ENCODE data around the gene CA10.

CA10 gene

DNA sequence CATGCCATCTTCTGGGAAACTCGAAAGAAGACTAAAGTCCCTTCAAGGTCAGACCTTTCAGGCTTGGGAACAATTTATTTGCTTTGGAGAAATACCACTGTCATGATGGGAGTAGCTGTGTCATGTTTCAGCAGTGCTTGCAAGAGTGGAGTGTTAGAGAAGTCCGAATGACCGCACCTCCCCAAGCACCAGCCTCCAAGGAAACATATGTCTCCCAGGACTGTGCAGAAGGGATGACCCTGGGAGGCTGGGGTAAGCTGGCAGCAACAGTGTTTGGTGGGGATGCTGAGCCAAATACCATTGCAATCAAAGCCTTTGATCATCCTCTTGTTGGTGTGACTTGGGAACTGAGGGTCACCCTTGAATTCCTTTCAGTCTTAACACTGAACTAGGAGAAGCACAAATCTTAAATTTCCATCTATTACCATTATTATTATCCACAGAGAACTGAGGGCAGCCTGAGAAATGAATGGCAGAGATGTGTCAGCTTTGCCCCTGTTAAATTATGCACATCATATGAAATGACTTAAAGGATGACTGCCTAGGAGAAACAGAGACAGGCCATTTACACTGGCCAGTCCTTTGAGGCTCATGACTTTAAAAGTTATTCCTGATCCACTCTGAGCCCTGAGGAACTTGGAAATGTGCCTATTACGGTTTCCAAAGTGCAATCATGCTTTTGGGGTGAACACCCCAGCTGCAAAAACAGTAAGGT is 244.9 kb downstream of the CA10 start:
- no peak for DNase-seq

DNA sequence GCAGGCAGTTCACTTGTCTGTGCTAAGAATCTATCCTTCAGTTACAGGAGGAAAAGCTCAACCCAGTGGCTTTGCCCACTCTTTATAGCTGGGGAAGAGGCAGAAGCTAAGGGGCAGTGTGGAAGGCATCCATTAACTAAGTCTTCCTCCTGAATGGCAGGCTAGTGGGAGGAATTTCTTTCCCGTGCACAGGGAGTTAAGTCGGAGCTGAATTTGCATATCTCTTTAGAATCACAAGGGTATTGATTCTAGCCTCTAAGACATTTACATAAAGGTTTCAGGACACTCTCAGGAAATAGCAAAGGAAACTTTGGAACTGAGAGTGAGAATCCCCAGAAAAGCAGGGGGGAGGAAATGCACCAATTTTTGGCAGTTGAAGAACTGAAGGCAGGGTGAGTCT is 245.6 kb downstream of the CA10 start:
- no peak for DNase-seq
- in situ Hi-C loops (cut with HindIII; ENCODE audit: low pct_ligation_motif_present, low pct_unique_long_range_greater_than_20kb, low sequenced_read_pairs) = no loop called here

More for the DNA sequence above, 244.9 kb downstream of the CA10 start:
- in situ Hi-C loops (cut with HindIII; ENCODE audit: low pct_ligation_motif_present, low pct_unique_long_range_greater_than_20kb, low sequenced_read_pairs) = no loop called here

GRCh38 chr17:51911237-51911636 is 247.3 kb downstream of the CA10 start:
- in situ Hi-C loops (cut with HindIII; ENCODE audit: low pct_ligation_motif_present, low pct_unique_long_range_greater_than_20kb, low sequenced_read_pairs) = no loop called here

DNA sequence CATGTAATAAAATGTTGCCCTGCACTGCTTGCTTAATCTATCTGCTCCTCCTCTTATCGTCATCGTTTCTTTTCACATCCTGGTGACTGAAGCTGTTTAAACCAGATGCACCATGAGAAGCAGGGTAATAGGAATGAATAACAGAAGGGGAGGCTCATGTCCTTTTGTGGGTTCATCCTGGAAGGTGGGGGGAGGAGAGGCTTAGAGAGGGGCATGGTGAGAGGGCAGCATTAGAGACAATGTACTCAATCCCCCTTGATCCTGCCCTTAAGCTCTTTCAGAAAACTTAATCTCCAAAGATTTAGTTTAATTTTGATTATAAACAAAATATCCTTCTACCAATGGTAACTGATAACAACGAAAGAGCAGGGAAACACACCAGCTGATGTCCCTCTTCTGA is 248.5 kb downstream of the CA10 start:
- in situ Hi-C loops (cut with HindIII; ENCODE audit: low pct_ligation_motif_present, low pct_unique_long_range_greater_than_20kb, low sequenced_read_pairs) = no loop called here
- no peak for DNase-seq

More at GRCh38 chr17:51911237-51911636, 247.3 kb downstream of the CA10 start:
- DNase-seq = no peak

DNA sequence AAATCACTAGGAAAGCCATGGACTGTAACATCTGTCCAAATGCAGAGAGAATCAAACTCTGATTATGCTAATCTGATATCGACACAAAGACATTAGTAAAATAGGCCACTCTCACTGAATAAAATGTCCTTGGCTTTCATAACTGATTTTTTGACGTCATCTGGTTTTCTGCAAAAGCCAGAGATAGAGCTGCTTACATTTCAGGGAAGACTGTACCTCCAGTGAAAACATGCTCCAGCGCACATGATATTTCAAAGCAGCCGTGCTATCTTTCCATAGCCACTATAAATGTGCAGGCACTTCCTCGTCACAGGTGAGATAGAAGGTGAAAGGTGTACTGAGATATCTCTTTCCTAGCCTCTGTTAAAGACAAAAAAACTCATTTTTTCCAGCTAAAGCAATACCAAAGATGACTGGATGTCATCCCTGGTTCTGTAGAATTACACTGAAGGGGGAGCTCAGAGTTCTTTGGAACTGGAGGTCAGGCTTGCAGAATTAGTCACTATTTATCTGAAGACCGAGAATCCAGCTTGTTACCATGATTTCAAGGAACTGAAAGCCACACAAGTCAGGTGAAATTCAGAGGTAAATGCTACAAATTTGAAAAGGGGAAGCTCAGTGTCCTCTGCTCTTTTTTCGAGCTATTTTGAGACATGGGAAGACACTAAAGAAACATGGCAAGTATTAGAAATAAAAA is 249.5 kb downstream of the CA10 start:
- in situ Hi-C loops (cut with HindIII; ENCODE audit: low pct_ligation_motif_present, low pct_unique_long_range_greater_than_20kb, low sequenced_read_pairs) = no loop called here

GRCh38 chr17:51907041-51907440 is 251.5 kb downstream of the CA10 start:
- no peak for DNase-seq
- in situ Hi-C loops (cut with HindIII; ENCODE audit: low pct_ligation_motif_present, low pct_unique_long_range_greater_than_20kb, low sequenced_read_pairs) = no loop called here

More for the DNA sequence above, 249.5 kb downstream of the CA10 start:
- DNase-seq = no peak

DNA sequence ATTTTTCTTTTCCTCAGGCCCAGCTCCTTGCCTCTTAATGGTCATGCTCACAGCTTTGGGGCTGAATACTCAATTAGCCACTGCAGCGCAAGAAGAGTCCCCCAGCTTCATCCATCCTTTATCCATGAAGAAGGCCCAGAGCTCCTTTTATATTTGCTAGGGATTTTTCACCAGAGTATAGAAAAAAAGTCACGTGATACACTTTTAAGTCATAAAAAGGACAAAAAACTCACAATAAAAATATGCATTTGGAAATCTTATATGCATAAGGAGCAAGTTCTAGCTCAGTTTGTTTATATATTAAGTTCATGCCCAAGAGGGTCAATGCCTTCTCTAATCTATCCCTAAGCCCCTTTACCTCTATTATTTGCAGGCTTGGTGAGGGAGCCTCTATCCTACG is 254.1 kb downstream of the CA10 start:
- in situ Hi-C loops (cut with HindIII; ENCODE audit: low pct_ligation_motif_present, low pct_unique_long_range_greater_than_20kb, low sequenced_read_pairs) = no loop called here

DNA sequence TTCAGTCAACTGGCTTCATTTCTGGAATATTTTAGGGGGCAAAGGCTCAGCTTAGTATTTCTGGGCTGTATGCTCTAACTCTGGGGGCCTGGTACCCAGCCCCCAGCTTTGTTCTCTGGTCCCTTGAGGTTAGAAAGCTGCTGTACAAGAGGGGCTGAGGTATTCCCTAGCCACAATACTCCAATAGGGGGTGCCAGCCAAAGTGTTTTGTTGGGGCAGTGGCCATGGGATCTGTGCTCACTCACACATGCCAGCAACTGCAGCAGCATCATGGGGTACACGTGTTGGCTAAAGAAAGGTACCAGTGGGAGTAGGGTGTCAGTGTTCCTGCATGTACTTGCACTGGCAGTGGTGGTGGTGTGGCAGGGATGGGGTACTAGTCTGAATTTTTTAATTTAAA is 257.3 kb downstream of the CA10 start:
- in situ Hi-C loops (cut with HindIII; ENCODE audit: low pct_ligation_motif_present, low pct_unique_long_range_greater_than_20kb, low sequenced_read_pairs) = no loop called here
- DNase-seq = no peak

More for the DNA sequence above, 254.1 kb downstream of the CA10 start:
- no peak for DNase-seq

DNA sequence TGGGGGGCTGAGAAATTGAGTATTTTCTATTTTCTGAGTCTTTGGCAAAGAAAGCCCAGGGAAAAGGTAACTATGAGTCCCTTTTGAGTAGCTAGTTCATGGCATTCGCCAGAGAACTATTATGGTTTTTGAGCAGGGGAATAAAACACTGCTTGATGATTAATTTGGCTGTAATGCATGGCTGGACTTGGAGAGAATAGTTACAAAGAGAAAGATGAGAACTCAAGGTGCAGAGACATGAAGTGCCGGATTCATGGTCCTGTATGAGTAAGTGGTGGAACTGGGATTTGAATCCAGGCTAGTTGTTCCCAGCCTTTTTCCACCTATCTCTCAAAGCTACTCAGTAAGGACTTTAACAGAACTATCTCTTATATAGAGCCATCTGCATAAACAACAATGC is 266.6 kb downstream of the CA10 start:
- DNase-seq = no peak
- in situ Hi-C loops (cut with HindIII; ENCODE audit: low pct_ligation_motif_present, low pct_unique_long_range_greater_than_20kb, low sequenced_read_pairs) = no loop called here

GRCh38 chr17:51890710-51891109 is 267.8 kb downstream of the CA10 start:
- in situ Hi-C loops (cut with HindIII; ENCODE audit: low pct_ligation_motif_present, low pct_unique_long_range_greater_than_20kb, low sequenced_read_pairs) = no loop called here
- no peak for DNase-seq

GRCh38 chr17:51888816-51889215 is 269.7 kb downstream of the CA10 start:
- in situ Hi-C loops (cut with HindIII; ENCODE audit: low pct_ligation_motif_present, low pct_unique_long_range_greater_than_20kb, low sequenced_read_pairs) = no loop called here
- no peak for DNase-seq

DNA sequence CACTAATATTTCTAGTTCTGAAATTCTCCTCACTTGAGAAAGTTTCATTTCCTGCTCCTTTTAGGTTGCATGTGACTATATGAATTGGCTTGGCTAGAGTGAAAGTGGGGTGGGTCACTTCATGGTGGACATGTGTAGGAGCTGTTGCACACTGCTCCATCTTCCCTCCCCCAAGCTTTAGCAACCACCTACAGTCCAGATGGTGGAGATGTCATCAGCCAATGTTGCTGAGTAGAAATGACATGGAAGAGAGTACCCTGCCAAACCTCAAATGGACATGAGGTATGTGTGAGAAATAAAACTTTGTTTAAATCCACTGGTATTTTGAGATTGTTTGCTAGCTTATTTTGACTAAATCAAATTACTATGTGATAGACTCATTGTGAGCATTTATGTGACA is 281.5 kb downstream of the CA10 start:
- in situ Hi-C loops (cut with HindIII; ENCODE audit: low pct_ligation_motif_present, low pct_unique_long_range_greater_than_20kb, low sequenced_read_pairs) = no loop called here
- no peak for DNase-seq

DNA sequence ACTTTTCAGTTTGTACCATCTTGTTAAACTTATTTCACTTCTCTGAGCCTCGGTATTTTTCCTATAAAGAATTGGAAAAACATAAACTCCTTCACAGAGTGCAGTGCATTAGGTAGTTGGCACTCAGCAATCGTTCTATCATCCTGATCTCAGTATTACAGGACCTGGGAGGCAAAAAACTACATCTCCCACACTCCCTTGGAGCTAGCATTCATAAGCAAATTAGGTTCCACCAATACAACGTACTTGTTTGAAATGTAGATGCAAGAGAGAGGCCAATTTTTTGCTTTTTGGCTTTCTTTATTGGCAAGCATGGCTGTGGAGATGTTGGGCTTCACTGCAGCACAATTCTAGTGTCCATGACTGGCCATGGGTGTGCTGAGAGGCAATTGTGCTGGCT is 285.2 kb downstream of the CA10 start:
- no peak for DNase-seq
- in situ Hi-C loops (cut with HindIII; ENCODE audit: low pct_ligation_motif_present, low pct_unique_long_range_greater_than_20kb, low sequenced_read_pairs) = no loop called here

DNA sequence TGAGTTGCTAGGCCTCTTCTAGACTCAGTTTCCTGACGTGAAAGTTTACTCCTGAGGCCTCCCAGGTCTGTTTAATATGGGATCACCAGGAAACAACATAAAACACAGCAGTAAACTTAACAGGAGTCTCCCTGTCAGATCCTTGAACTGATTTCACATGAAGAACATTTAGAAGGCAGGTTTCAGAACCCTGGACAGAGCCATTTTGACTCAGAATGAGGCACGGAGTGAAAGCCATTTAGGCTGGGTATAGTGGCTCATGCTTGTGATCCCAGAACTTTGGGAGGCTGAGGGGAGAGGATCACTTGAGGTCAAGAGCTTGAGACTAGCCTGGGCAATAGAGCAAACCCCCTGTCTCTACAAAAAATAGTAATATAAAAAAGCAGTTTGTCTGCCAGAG is 289.1 kb downstream of the CA10 start:
- DNase-seq = peak; percentile 56
- in situ Hi-C loops (cut with HindIII; ENCODE audit: low pct_ligation_motif_present, low pct_unique_long_range_greater_than_20kb, low sequenced_read_pairs) = no loop called here

- in situ Hi-C loops (cut with HindIII; ENCODE audit: low pct_ligation_motif_present, low pct_unique_long_range_greater_than_20kb, low sequenced_read_pairs) = no loop called here
- peak; percentile 61 for DNase-seq
These were observed 297.5 kb downstream of the CA10 start for GRCh38 chr17:51860954-51861561.

- in situ Hi-C loops (cut with HindIII; ENCODE audit: low pct_ligation_motif_present, low pct_unique_long_range_greater_than_20kb, low sequenced_read_pairs) = no loop called here
- DNase-seq = no peak
These were observed 301.4 kb downstream of the CA10 start for GRCh38 chr17:51857052-51857597.

DNA sequence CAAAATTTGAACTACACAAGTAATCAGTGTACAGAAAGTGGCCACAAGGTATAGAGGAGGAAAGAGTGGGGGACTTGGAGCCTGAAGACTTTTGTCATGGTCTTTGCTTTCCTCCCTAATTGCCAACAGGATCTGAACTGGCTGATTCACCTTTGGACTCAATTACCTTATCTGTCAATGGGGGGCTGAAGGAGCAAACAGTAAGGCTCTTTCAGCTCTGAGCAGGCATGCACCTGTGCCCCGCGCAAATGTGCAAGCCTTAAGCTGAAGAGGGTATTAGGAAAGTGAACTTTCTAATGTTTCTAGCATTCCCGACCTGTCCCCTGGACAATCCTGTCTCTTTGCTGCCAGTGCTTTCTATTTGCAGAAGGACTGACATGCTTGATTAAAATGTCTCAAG is 302.7 kb downstream of the CA10 start:
- no peak for DNase-seq
- in situ Hi-C loops (cut with HindIII; ENCODE audit: low pct_ligation_motif_present, low pct_unique_long_range_greater_than_20kb, low sequenced_read_pairs) = no loop called here

DNA sequence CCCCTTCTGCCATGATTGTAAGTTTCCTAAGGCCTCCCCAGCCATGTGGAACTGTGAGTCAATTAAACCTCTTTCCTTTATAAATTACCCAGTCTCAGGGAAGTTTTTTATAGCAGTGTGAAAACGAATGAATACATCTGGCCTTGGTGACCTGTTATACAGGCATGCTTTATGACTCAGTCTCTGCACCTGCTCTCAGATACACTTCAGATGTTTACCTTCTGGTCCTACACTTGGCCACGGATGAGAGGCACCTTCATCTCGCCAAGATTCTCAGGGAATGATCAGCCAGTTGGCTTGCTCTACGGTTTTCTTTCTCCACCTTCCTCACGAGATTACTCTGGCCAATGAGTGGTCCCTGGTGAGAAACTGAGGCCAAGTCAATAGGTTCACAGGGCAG is 304.7 kb downstream of the CA10 start:
- no peak for DNase-seq
- in situ Hi-C loops (cut with HindIII; ENCODE audit: low pct_ligation_motif_present, low pct_unique_long_range_greater_than_20kb, low sequenced_read_pairs) = no loop called here

GRCh38 chr17:51852603-51853002 is 305.9 kb downstream of the CA10 start:
- DNase-seq = no peak
- in situ Hi-C loops (cut with HindIII; ENCODE audit: low pct_ligation_motif_present, low pct_unique_long_range_greater_than_20kb, low sequenced_read_pairs) = no loop called here
